DMS153 treated with DMSO at 0.1 percent for 48 hours (cell line): ENCODE results near the gene VPS50.

Experiments
- DNase-seq: peaks from one replicate; lab custom pipeline; 2025; ENCODE audit not compliant: unreplicated experiment; lab: John Stamatoyannopoulos, UW

Gene VPS50

GRCh38 chr7:93238131-93238530 is 6.0 kb downstream of the VPS50 start:
- no peak for DNase-seq

- DNase-seq, result no peak
Measured at GRCh38 chr7:93238748-93239147, 6.6 kb downstream of the VPS50 start.

- no peak for DNase-seq
Measured at GRCh38 chr7:93239824-93240223, 7.7 kb downstream of the VPS50 start.

GRCh38 chr7:93242106-93242505 is 9.9 kb downstream of the VPS50 start:
- DNase-seq, result no peak

GRCh38 chr7:93245525-93246432 is 13.6 kb downstream of the VPS50 start:
- no peak for DNase-seq

- no peak for DNase-seq
Measured at GRCh38 chr7:93249491-93250148, 17.5 kb downstream of the VPS50 start.

- no peak for DNase-seq
Measured at GRCh38 chr7:93258661-93259060, 26.5 kb downstream of the VPS50 start.

GRCh38 chr7:93262535-93262934 is 30.4 kb downstream of the VPS50 start:
- no peak for DNase-seq

GRCh38 chr7:93265220-93265619 is 33.1 kb downstream of the VPS50 start:
- DNase-seq, result no peak

- DNase-seq, result no peak
Measured at GRCh38 chr7:93279541-93279940, 47.4 kb downstream of the VPS50 start.

- DNase-seq, result no peak
Measured at GRCh38 chr7:93284908-93285307, 52.7 kb downstream of the VPS50 start.

- DNase-seq, result no peak
Measured at GRCh38 chr7:93293229-93293628, 61.1 kb downstream of the VPS50 start.

- DNase-seq, result no peak
Measured at GRCh38 chr7:93298206-93298605, 66.0 kb downstream of the VPS50 start.

- no peak for DNase-seq
Measured at GRCh38 chr7:93298671-93299070, 66.5 kb downstream of the VPS50 start.

- DNase-seq, result no peak
Measured at GRCh38 chr7:93301736-93302135, 69.6 kb downstream of the VPS50 start.

- DNase-seq, result no peak
Measured at GRCh38 chr7:93307131-93307660, 75.0 kb downstream of the VPS50 start.

- no peak for DNase-seq
Measured at GRCh38 chr7:93307943-93308342, 75.8 kb downstream of the VPS50 start.

- DNase-seq, result no peak
Measured at GRCh38 chr7:93310346-93310745, 78.2 kb downstream of the VPS50 start.

GRCh38 chr7:93314449-93314848 is 82.3 kb downstream of the VPS50 start:
- DNase-seq, result no peak

GRCh38 chr7:93315896-93316295 is 83.7 kb downstream of the VPS50 start:
- no peak for DNase-seq

- no peak for DNase-seq
Measured at GRCh38 chr7:93316730-93317129, 84.6 kb downstream of the VPS50 start.

- DNase-seq, result no peak
Measured at GRCh38 chr7:93320887-93321286, 88.7 kb downstream of the VPS50 start.
